ENCODE results near the gene CSF1.
"Not testable (repeated sequence)": the region's sequence is repeated elsewhere in the genome, so short reads cannot be mapped to it uniquely, and the experiment has no call there.

CSF1 gene

GRCh38 chr1:109902204-109902985, 8.3 kb upstream of the CSF1 start:
- DNase-seq (ENCODE audit: low spot score), result no peak

- DNase-seq (ENCODE audit: low spot score), result no peak
Observed at GRCh38 chr1:109903376-109903930, 7.2 kb upstream of the CSF1 start.

DNA sequence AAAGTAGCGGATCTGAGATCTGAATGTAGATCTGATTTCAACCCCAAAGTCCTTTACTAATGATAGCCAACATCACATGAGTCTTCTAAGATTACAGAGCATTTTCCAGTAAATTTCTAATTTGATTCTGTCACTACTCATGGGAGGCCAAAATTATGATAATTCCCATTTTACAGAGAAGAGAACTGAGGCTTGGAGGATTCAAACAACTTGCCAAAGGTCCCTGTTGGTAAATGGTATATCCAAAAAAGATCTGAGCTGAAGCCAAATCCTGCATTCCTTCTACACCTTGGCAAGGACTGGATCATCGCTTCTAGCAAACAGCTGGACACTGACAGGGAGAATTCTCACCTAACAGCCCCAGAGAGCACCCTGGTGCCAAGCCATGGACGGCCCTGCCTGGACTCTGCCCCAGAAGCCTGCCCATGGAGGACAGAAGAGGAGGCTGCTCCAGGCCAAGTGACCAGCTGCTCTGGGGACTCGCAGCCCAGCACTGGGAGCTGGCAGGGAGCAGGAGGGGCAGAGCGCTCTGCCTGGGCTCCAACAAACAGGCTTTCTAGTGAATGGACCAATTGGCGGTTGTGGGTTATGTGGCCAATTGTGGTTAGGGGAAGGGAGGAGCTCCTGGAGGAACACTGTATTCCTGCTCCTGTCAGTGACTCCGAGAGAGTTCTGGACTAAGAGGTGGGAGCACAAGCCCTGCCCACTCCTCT, 6.4 kb upstream of the CSF1 start:
- DNase-seq (ENCODE audit: low spot score), result no peak

DNA sequence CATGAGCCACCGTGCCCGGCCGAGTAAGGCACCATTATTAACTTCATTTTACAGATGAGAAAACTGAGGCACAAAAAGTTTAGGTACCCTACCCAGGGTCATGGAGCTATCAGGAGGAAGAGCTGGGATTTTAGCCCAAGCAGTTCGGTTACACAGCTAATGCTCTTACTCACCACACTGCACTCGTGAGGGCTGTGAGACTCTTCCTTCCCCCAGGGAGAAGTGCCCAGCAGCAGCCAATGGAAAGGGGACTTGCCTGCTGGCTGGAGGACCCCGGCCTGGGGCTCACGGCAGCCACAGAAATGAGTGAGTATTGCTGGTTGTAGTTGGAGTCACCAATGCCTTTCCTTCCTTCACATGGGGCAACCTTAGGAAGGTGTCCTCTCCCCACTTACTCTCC, 5.2 kb upstream of the CSF1 start:
- DNase-seq (ENCODE audit: low spot score), result no peak

GRCh38 chr1:109906160-109906838, 4.3 kb upstream of the CSF1 start:
- no peak for DNase-seq (ENCODE audit: low spot score)

GRCh38 chr1:109906839-109907180, 3.8 kb upstream of the CSF1 start:
- DNase-seq (ENCODE audit: low spot score), result no peak

GRCh38 chr1:109907190-109907774, 3.4 kb upstream of the CSF1 start:
- DNase-seq (ENCODE audit: low spot score), result no peak

GRCh38 chr1:109908836-109909235, 1.8 kb upstream of the CSF1 start:
- DNase-seq (ENCODE audit: low spot score), result no peak

GRCh38 chr1:109909561-109909960, 1.1 kb upstream of the CSF1 start:
- no peak for DNase-seq (ENCODE audit: low spot score)

DNA sequence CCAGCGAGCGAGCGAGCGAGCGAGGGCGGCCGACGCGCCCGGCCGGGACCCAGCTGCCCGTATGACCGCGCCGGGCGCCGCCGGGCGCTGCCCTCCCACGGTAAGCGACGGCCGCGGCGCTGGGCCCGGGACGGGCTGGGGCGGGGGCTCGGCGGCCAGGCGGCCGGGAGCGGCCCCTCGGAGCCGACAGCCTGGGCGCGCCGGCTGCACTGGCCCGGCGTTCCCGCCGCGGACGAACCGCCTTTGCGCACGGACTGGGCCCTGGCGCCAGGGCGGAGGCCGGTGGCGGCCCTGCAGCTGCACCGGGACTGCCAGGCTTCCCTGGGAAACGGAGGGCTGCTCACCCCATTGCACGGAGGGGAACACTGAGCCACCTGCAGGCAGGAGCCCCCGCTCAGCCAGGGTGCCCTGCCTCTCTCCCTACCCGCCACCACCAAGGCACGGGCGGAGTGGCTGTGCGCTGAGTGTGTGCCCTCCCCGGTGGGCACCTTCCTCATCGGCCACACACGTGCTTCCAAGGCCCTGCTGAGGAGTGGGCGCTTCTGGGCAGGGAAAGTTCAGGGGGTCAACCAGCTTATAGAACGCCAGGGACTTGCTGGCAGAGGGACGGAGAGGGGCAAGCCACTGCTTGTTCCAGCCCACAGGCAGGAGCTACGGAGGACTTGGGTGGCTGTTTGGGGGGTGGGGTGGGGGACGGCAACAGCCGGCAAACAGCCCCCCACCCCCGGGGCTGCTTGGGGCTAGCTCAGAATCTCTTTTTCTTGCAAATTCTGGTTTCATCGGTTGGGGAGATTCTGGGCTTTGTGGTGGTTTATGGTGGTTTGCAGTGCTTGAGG, 532 bp downstream of the CSF1 start:
- DNase-seq (ENCODE audit: low spot score), result no peak

DNA sequence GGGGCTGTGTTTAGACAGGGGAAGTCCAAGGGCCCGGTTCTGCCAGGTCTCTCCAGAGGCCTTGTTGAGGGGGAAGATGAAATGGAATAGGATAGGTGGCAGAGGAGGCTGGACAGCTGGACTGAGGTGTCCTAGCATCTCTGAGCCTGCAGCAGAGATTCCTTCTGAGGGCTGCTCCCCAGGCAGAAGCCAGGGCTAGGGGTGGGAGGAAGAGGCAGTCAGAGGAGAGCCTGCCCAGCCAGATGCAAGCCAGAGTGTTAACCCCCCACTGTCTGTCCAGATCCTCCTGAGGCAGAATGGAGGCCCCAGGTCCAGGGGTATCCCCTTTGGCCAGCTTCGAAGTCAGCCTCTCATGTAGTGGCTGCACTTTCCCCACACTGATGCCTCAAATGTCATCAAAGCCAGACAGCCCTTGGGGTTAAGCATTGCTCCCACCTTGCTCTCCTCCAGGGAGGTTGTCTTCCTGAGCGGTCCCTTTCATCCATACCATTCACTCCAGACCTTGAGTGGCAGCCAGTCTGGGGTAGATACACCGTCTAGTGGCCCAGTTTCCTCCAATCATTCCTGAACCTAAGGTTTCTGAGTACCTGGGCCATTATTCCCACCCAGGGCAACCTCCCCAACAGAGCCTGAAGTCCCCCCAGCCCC, 1.7 kb downstream of the CSF1 start:
- no peak for DNase-seq (ENCODE audit: low spot score)

- peak; percentile 15 for DNase-seq (ENCODE audit: low spot score)
Observed at GRCh38 chr1:109912873-109913272, 2.2 kb downstream of the CSF1 start.

- no peak for DNase-seq (ENCODE audit: low spot score)
Observed at GRCh38 chr1:109913360-109913879, 2.8 kb downstream of the CSF1 start.

DNA sequence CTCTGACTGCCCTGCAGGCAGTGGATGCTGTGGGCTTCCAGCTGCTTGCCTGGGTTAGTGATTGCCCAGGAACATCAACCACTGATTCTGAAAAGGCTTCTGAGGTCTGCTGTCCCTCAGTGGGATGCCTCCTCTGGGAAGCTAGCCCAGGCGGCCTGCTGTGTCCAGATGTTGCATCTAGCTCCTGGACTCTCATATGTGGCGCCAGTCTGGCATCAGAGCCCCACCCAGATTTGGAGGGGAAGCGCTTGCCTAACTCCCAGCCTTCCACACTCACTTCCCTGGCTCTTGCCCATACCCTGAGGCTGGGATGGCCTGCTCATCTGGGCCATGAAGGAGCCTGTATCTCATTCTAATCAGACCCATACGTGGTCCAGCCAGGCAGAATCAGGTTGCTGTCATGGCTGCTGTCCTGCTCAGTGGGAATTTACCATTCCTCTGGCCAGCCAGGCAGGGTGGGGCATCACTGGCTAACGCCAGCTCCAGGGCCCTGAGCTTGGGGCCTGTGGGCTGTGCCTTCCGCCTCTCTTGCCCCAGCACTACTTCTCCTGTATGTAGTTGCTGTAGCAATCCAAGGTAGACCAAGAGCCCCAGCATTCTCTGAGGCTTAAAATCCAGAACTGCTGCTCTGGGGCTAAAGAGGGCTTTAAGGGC, 4.1 kb downstream of the CSF1 start:
- no peak for DNase-seq (ENCODE audit: low spot score)

DNA sequence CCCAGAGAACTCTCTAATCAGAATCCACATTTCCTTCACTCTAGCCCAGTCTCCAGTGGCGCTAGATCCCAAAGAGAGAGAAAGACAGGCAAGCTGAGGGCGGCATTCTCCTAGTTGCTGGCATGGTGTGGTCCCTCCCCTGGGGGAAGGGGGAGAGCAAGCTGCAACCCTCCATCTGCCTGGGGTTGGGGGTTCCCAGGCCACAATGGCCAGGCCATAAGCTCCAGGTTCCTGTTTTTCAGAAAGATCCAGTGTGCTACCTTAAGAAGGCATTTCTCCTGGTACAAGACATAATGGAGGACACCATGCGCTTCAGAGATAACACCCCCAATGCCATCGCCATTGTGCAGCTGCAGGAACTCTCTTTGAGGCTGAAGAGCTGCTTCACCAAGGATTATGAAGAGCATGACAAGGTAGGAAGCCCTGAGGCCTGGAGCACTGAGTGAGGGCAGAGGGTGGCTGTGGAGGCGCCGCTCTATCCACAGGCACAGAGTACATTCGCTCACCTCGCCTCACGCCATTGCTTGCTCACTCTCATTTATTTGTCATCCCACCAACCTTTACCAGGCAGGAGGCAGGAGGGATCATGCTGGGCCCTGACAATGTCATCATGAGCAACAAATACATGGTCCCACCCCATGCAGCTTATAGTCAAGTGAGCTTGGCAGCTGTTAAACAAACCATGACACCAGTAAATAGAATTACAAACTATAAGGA, 6.6 kb downstream of the CSF1 start:
- DNase-seq (ENCODE audit: low spot score), result no peak

DNA sequence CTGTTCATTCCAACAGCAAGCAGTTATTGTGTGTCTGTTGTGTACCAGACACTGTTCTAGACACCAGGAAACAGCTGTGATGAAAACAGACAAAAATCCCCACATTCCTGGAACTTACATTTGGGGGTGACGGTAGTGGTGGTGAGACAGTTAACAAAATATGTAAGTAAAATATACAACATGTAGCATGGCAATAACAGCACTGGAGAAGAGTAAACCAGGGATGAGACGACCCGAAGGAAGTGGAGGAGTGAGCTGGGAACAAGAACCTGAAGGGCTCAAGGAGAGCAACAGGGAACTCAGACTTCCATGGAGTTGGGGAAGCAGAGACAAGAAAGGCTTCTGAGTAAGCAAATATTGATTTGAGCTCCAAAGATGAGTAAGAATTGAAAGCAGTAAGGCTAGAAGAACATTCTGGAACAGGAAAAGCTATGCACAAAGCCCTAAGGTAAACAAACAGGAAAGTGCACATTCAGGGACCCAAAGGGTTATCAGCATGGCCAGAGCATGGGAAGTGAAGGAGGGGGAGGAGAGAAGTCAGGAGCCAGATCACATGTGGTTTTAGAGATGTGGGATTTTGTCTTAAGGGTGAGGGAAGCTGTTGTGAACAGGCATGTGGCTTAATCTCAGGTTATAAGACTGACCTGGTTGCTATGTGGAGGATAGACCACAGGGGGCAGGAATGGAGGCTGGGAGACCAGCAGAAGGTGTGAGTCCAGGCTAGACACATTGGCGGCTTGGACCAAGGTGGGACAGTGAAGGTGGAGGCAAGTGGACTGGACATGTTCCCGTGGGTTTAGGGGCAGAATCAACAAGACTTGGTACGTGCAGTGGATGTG, 7.3 kb downstream of the CSF1 start:
- no peak for DNase-seq (ENCODE audit: low spot score)

GRCh38 chr1:109918671-109919070, 8.0 kb downstream of the CSF1 start:
- no peak for DNase-seq (ENCODE audit: low spot score)

- DNase-seq (ENCODE audit: low spot score), result no peak
Observed at GRCh38 chr1:109919303-109919702, 8.7 kb downstream of the CSF1 start.

DNA sequence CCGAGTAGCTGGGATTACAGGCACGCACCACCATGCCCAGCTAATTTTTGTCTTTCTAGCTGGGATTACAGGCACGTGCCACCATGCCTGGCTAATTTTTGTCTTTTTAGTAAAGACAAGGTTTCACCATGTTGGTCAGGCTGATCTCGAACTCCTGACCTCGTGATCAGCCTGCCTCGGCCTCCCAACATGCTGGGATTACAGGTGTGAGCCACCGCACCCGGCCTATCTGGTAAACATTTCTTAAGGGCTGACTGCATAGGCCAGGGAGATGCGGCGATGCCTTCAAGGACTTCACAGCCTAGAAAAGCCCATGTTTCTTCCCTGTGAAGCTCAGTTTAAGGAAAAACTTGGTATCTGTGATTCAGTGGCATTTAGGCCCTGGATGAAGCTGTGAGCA, 9.7 kb downstream of the CSF1 start:
- DNase-seq (ENCODE audit: low spot score), result not testable (repeated sequence)

Data from hematopoietic multipotent progenitor cell treated with erythropoietin and hydrocortisone succinate and interleukin-3 and kit ligand, for 15 days (in vitro differentiated cells).